ENCODE measurements around the gene NCF2. TPM values are rescaled to one million over a fixed set of nuclear protein-coding genes. Genes with fewer than 3 reads are reported as not detected.

NCF2 gene
- total RNA-seq, 1 experiment from 2014 or later = 0.10 TPM

DNA sequence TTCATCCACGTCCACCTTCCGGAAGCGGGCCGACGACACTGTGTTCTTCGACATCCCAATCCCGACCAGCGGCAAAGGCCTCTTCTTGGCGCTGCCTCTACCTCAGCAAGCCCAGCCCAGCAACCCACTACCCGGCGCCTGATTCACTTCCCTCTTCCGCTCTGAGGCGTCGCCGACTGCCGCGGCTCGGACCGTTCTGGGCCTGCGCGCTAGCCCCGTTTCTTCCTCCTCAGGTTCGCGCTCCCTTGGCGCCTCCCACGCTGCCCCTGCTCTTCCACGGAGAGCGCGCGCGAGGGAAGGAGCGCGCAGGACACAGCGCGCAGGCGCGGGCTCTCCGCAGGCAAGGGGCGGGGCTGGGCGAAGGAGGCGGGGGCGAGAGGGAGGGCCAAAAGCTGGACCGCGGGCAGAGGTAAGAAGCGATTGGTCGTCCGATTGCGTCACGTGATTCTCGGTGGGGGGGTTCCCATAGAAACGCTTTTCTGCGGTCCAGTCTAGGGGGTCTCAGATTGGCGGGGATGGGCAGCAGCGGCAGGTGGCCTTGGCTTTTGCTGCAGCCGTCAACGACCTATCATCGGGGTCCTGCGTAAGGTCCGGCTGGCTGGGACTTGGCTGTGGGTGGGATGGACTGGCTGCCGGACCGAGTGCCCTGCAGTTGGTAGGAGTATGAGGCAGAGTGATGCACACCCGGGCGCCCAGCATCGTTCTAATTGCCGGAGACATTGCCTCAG, 45.5 kb upstream of the NCF2 start, which contains the start of gene ARPC5:
Gene ARPC5 (minus strand): TSS at position 178 of the 728 bp plus-strand sequence. CDS start 124 bp downstream, at position 54.
- DNase-seq (ENCODE audit: low read depth, low spot score) (peak; percentile 89), ATAC-seq (peak; percentile 97)
- peak; percentile 90 for TF ChIP-seq POLR2AphosphoS5 (IDR thresholded peaks at IDR 0.05; ENCODE audit: low read depth, low read length)
- TF ChIP-seq, protein P1, sequence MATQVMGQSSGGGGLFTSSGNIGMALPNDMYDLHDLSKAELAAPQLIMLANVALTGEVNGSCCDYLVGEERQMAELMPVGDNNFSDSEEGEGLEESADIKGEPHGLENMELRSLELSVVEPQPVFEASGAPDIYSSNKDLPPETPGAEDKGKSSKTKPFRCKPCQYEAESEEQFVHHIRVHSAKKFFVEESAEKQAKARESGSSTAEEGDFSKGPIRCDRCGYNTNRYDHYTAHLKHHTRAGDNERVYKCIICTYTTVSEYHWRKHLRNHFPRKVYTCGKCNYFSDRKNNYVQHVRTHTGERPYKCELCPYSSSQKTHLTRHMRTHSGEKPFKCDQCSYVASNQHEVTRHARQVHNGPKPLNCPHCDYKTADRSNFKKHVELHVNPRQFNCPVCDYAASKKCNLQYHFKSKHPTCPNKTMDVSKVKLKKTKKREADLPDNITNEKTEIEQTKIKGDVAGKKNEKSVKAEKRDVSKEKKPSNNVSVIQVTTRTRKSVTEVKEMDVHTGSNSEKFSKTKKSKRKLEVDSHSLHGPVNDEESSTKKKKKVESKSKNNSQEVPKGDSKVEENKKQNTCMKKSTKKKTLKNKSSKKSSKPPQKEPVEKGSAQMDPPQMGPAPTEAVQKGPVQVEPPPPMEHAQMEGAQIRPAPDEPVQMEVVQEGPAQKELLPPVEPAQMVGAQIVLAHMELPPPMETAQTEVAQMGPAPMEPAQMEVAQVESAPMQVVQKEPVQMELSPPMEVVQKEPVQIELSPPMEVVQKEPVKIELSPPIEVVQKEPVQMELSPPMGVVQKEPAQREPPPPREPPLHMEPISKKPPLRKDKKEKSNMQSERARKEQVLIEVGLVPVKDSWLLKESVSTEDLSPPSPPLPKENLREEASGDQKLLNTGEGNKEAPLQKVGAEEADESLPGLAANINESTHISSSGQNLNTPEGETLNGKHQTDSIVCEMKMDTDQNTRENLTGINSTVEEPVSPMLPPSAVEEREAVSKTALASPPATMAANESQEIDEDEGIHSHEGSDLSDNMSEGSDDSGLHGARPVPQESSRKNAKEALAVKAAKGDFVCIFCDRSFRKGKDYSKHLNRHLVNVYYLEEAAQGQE (IDR thresholded peaks at IDR 0.05; ENCODE audit: insufficient read depth in 1 of 2, low read depth in 2 of 2, low read length in 1 of 2) = no peak
- no peaks in the 10 kb centered on the region for H3K9me3 ChIP-seq (ENCODE audit: control insufficient read depth, insufficient read depth, low read depth, low read length)
- in situ Hi-C loops (cut with HindIII; ENCODE audit: low pct_unique_long_range_greater_than_20kb, low sequenced_read_pairs) = no loop called here
- peak within 1 kb of the TSS; percentile 84 to 99 for H3K4me3 ChIP-seq (ENCODE audit: low read depth in 2 of 2, low read length in 2 of 2)
- H3K27me3 ChIP-seq (ENCODE audit: control insufficient read depth, insufficient read depth, low read length) = 0 out of 2 replicates have a peak, but pooled peaks cover 4% of the 10 kb centered on the region
- no TSS peak for BruUV-seq (replicated peaks)
- H3K27ac ChIP-seq (ENCODE audit: low read length) = peak within 1 kb of the TSS; percentile 88
- H3K4me1 ChIP-seq (ENCODE audit: control insufficient read depth, insufficient read depth, low read length) = peaks cover 19% of the 10 kb centered on the region
- POLR2A ChIA-PET = interaction anchor here (0.6 kb wide), 1 partner anchor 744 kb away, joined by 3 read pairs; no protein-coding TSS in a partner anchor
- peaks cover 9% of the 10 kb centered on the region for H3K36me3 ChIP-seq (ENCODE audit: control insufficient read depth, insufficient read depth, low read length)
- CTCF ChIA-PET = interaction anchor here (0.7 kb wide), 1 partner anchor 393 kb away, joined by 3 read pairs; no protein-coding TSS in a partner anchor
- intact Hi-C loops (cut with micrococcal nuclease; ENCODE audit: unreplicated experiment) = no loop called here

DNA sequence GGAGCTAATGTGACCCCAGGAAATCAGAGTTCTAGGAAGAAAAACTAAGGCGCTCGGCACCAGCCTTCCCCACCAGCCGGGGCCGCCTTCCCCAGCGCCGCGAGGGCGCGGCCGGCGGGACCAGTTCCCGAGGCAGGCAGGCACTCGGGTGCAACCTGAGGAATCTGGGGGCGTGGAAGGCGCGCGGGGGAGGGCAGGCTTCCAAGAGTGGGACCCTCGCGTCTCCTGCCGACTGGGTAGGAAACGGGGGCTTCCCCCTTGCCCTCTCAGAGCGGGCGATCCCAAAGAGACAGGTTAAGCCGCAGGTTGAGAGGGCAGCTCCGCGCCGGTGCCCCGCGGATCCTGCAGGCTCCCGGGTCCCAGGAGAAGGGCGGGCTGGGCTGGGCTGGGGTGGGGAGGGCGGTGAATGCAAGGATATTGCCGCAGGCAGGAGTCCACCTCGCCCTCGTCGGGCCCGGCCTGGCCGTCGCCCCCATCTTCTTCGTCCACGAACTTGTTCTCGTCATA, 44.9 kb upstream of the NCF2 start:
- DNase-seq (ENCODE audit: low read depth, low spot score) (no peak), ATAC-seq (peak; percentile 68)
- in situ Hi-C loops (cut with HindIII; ENCODE audit: low pct_unique_long_range_greater_than_20kb, low sequenced_read_pairs) = no loop called here
- H3K9me3 ChIP-seq (ENCODE audit: control insufficient read depth, insufficient read depth, low read depth, low read length) = no peaks in the 10 kb centered on the region
- H3K4me1 ChIP-seq (ENCODE audit: control insufficient read depth, insufficient read depth, low read length) = peaks cover 19% of the 10 kb centered on the region
- H3K27me3 ChIP-seq (ENCODE audit: control insufficient read depth, insufficient read depth, low read length) = 0 out of 2 replicates have a peak, but pooled peaks cover 4% of the 10 kb centered on the region
- H3K27ac ChIP-seq (ENCODE audit: low read length) = peak overlapping the region; percentile 88
- ChIA-PET CTCF (interaction anchor here (0.7 kb wide), 1 partner anchor 393 kb away, joined by 3 read pairs; no protein-coding TSS in a partner anchor), POLR2A (no interaction called here)
- H3K36me3 ChIP-seq (ENCODE audit: control insufficient read depth, insufficient read depth, low read length) = peaks cover 12% of the 10 kb centered on the region
- BruUV-seq (replicated peaks) = no TSS peak
- TF ChIP-seq, protein P1 (IDR thresholded peaks at IDR 0.05; ENCODE audit: insufficient read depth in 1 of 2, low read depth in 2 of 2, low read length in 1 of 2) = no peak
- TF ChIP-seq CTCF (IDR thresholded peaks at IDR 0.05) = no peak
- intact Hi-C loops (cut with micrococcal nuclease; ENCODE audit: unreplicated experiment) = no loop called here
- H3K4me3 ChIP-seq (ENCODE audit: low read depth in 2 of 2, low read length in 2 of 2) = peak overlapping the region; percentile 84 to 99

All from Panc1 (cell line).